Activated naive CD4-positive, alpha-beta T cell treated with anti-CD3 and anti-CD28 coated beads, Interleukin-2, amount 50 U/mL, for 24 hours (primary cell): ENCODE data around the gene ABCA7.

Experiments
- H3K27ac Mint-ChIP-seq: one replicate; pipeline ENCODE4 v1.8.0; 2021; ENCODE audit warnings: mild to moderate bottlenecking, mixed read lengths
- H3K27me3 Mint-ChIP-seq: one replicate; pipeline ENCODE4 v1.8.0; 2021; ENCODE audit warnings: mixed read lengths
- H3K36me3 Mint-ChIP-seq: one replicate; pipeline ENCODE4 v1.8.0; 2021; ENCODE audit warnings: mixed read lengths
- H3K4me1 Mint-ChIP-seq: one replicate; pipeline ENCODE4 v1.8.0; 2021; ENCODE audit warnings: mixed read lengths
- H3K4me3 Mint-ChIP-seq: one replicate; pipeline ENCODE4 v1.8.0; 2021; ENCODE audit warnings: mild to moderate bottlenecking, mixed read lengths
- H3K9me3 Mint-ChIP-seq: one replicate; pipeline ENCODE4 v1.8.0; 2021; ENCODE audit warnings: mixed read lengths

The ABCA7 gene

DNA sequence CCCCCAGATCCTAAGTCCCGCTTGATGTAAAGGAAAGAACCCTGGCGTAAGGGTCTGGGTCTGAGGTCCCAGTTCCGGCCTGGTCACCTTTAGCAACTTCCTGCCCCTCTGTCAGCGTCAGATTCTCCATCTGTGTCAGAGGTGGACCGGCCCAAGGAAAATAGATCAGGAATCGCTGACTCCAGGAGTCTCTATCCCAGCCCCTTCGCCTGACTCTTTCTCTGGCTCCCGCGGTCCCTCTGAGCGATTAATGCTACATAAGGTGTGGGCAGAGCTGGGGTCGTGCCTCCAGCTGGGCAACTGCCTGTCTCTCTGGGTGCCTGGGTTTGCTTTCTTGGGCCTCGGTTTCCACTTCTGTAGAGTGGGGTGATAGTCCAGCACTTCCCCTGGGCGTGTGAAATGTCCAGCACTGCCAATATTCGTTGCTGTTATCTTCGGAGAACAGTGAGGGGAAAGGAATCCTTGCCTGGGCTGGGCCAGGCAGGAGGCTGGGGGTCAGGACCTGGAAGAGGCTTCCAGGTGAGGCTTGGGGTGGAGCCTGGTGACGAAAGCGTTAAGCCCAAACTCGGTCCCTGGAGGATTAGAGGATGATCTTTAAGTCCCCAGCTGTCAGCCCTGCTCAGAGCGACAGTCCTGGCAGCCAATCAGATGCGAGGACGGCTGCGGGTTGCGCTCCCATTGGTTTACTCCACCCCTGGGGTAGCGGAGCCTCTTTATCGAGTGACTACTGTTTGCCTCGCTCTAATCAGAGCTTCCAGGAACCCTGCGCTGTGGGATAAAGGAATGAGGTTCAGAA lies 767 bp downstream of the ABCA7 start:
- Mint-ChIP-seq H3K4me3 (peak overlapping the region; percentile 96), H3K4me1 (peaks cover 40% of the 10 kb centered on the region), H3K27me3 (no peaks in the 10 kb centered on the region), H3K9me3 (no peaks in the 10 kb centered on the region), H3K36me3 (peaks cover 4% of the 10 kb centered on the region), H3K27ac (peak overlapping the region; percentile 56)

DNA sequence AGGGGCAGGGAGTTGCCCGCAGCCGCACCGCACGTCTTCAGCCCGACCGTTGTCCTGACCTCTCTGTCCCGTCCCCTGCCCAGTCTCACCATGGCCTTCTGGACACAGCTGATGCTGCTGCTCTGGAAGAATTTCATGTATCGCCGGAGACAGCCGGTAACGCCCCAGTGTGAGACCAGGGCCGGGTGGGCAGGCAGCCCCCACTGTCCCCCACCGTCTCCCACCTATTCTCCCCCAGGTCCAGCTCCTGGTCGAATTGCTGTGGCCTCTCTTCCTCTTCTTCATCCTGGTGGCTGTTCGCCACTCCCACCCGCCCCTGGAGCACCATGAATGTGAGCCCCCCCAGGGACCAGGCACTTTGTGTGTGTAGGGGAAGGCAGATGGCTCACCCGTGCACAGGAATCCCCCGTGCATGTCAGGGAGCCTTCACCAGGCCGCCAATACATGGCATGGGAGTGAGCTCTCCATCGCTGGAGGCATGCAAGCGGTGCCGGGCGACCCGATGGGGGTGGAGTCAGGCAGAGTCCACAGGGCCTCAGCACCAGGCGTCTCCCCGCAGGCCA lies 1.4 kb downstream of the ABCA7 start:
- no peaks in the 10 kb centered on the region for H3K27me3 Mint-ChIP-seq
- no peaks in the 10 kb centered on the region for H3K9me3 Mint-ChIP-seq
- H3K36me3 Mint-ChIP-seq, result peaks cover 4% of the 10 kb centered on the region
- H3K4me3 Mint-ChIP-seq, result peak overlapping the region; percentile 96
- no peak overlapping the region for H3K27ac Mint-ChIP-seq
- peaks cover 40% of the 10 kb centered on the region for H3K4me1 Mint-ChIP-seq

DNA sequence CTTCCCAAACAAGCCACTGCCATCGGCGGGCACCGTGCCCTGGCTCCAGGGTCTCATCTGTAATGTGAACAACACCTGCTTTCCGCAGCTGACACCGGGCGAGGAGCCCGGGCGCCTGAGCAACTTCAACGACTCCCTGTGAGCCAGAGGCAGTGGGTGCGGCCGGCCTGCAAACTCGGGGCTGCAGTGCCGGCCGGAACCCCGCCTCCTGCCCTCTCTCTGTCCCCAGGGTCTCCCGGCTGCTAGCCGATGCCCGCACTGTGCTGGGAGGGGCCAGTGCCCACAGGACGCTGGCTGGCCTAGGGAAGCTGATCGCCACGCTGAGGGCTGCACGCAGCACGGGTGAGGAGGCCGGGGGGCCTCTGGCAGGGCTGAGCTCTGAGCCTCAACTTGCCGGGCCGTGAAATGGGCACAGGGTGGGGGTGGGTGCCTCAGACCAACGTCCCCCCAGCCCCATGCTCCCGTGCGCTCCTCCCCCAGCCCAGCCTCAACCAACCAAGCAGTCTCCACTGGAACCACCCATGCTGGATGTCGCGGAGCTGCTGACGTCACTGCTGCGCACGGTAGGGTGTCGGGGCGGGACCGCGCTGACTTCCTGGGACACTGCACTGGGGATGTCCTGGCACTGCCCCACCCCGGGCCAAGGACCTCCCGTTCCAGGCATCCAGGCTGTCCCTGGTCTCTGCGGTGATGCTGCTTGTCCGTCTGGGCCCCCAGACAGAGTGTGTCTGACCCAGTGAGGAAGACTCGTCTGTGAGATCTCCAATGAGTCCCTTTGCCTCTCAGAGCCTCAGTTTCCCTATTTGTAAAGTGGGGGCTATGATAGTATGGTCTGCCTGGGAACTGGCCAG lies 2.2 kb downstream of the ABCA7 start:
- Mint-ChIP-seq H3K4me3 (peak overlapping the region; percentile 11), H3K27me3 (no peaks in the 10 kb centered on the region), H3K27ac (no peak overlapping the region), H3K36me3 (peaks cover 2% of the 10 kb centered on the region), H3K4me1 (peaks cover 40% of the 10 kb centered on the region), H3K9me3 (no peaks in the 10 kb centered on the region)

DNA sequence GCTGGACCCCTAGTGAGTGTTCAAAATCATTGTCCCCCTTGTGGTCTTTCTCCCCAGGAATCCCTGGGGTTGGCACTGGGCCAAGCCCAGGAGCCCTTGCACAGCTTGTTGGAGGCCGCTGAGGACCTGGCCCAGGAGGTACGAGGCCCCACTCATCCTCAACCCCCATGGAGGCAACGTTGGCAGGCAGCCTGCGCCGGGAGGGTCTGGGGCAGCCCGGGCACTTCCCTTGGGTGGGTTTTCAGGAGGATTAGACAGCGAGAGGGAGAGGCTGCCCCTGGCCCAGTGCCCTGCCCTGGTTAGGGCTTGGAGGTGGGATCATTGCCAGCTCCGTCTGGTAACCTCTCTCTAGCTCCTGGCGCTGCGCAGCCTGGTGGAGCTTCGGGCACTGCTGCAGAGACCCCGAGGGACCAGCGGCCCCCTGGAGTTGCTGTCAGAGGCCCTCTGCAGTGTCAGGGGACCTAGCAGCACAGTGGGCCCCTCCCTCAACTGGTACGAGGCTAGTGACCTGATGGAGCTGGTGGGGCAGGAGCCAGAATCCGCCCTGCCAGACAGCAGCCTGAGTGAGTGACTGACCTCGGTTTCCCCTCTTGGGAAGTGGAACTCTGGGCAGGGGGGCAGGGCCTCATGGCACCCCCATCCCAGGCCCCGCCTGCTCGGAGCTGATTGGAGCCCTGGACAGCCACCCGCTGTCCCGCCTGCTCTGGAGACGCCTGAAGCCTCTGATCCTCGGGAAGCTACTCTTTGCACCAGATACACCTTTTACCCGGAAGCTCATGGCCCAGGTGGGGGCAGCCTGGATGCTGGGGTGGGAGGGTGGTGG lies 3.0 kb downstream of the ABCA7 start:
- no peaks in the 10 kb centered on the region for H3K27me3 Mint-ChIP-seq
- peaks cover 33% of the 10 kb centered on the region for H3K4me1 Mint-ChIP-seq
- no peaks in the 10 kb centered on the region for H3K9me3 Mint-ChIP-seq
- H3K4me3 Mint-ChIP-seq, result peak overlapping the region; percentile 11
- no peaks in the 10 kb centered on the region for H3K36me3 Mint-ChIP-seq
- H3K27ac Mint-ChIP-seq, result no peak overlapping the region

GRCh38 chr19:1045247-1045603 lies 5.3 kb downstream of the ABCA7 start:
- Mint-ChIP-seq H3K4me1 (peaks cover 12% of the 10 kb centered on the region), H3K36me3 (no peaks in the 10 kb centered on the region), H3K27me3 (no peaks in the 10 kb centered on the region), H3K4me3 (no peak overlapping the region), H3K9me3 (no peaks in the 10 kb centered on the region), H3K27ac (peak overlapping the region; percentile 35)

DNA sequence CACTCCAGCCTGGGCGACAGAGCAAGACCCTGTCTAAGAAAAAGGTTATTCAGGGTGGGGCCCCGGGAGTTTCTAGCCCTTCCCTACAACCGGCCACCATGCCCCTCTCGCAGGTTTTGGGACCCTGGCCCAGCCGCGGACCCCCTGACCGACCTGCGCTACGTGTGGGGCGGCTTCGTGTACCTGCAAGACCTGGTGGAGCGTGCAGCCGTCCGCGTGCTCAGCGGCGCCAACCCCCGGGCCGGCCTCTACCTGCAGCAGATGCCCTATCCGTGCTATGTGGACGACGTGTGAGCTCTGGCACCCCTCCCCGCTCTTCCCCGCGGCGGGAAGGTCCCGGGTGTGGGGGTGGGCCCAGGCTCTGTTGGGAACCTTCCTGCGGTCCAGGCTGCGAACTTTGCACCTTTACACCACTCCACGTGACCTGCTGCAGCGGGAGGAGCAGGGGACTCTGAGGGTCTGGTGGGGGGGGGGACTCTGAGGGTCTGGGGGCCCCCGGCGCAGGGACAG lies 6.3 kb downstream of the ABCA7 start:
- peaks cover 6% of the 10 kb centered on the region for H3K4me1 Mint-ChIP-seq
- no peaks in the 10 kb centered on the region for H3K27me3 Mint-ChIP-seq
- H3K27ac Mint-ChIP-seq, result no peak overlapping the region
- H3K36me3 Mint-ChIP-seq, result no peaks in the 10 kb centered on the region
- H3K4me3 Mint-ChIP-seq, result no peak overlapping the region
- no peaks in the 10 kb centered on the region for H3K9me3 Mint-ChIP-seq

- Mint-ChIP-seq H3K4me3 (no peak overlapping the region), H3K4me1 (peaks cover 7% of the 10 kb centered on the region), H3K27me3 (no peaks in the 10 kb centered on the region), H3K27ac (no peak overlapping the region), H3K9me3 (no peaks in the 10 kb centered on the region), H3K36me3 (no peaks in the 10 kb centered on the region)
Observed at GRCh38 chr19:1046836-1047695, 7.2 kb downstream of the ABCA7 start.

DNA sequence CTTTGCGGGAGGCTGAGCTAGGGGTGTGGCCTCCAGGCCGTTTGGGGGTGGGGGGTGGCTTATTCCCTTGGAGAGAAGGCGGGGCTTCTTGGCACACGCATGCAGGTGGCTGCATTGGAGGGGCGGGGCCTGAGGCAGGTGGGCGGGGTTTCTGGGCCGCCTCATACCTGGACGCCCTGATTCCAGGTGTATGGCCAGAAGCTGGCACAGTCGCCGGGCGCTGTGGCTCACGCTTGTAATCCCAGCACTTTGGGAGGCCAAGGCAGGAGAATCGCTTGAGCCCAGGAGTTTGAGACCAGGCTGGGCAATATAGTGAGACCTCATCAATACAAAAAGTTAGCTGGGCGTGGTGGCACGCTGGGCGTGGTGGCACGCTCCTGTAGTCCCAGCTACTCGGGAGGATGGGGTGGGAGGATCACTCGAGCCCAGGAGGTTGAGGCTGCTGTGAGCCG lies 7.8 kb downstream of the ABCA7 start:
- no peaks in the 10 kb centered on the region for H3K36me3 Mint-ChIP-seq
- H3K27me3 Mint-ChIP-seq, result no peaks in the 10 kb centered on the region
- H3K9me3 Mint-ChIP-seq, result no peaks in the 10 kb centered on the region
- peaks cover 9% of the 10 kb centered on the region for H3K4me1 Mint-ChIP-seq
- no peak overlapping the region for H3K4me3 Mint-ChIP-seq
- no peak overlapping the region for H3K27ac Mint-ChIP-seq

DNA sequence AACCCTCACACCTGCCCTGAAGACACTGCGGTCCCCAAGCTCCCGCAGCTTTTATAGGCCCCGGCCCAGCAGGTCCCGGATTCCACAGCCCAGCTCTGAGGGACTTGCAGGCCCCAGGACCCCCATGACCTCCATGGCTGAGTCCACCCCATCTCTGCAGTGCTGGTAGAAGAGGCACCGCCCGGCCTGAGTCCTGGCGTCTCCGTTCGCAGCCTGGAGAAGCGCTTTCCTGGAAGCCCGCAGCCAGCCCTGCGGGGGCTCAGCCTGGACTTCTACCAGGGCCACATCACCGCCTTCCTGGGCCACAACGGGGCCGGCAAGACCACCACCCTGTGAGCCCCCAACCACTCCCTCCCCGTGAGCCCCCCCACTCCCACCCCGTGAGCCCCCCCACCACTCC lies 9.2 kb downstream of the ABCA7 start:
- Mint-ChIP-seq H3K4me3 (no peak overlapping the region), H3K4me1 (peaks cover 11% of the 10 kb centered on the region), H3K27ac (no peak overlapping the region), H3K9me3 (no peaks in the 10 kb centered on the region), H3K27me3 (no peaks in the 10 kb centered on the region), H3K36me3 (no peaks in the 10 kb centered on the region)

- Mint-ChIP-seq H3K4me3 (no peak overlapping the region), H3K27ac (no peak overlapping the region), H3K4me1 (peaks cover 11% of the 10 kb centered on the region), H3K9me3 (no peaks in the 10 kb centered on the region), H3K27me3 (no peaks in the 10 kb centered on the region), H3K36me3 (no peaks in the 10 kb centered on the region)
Observed at GRCh38 chr19:1049800-1050199, 9.9 kb downstream of the ABCA7 start.

- Mint-ChIP-seq H3K27ac (no peak overlapping the region), H3K27me3 (no peaks in the 10 kb centered on the region)
Observed at GRCh38 chr19:1050989-1051788, 11.3 kb downstream of the ABCA7 start.

GRCh38 chr19:1051791-1052190 lies 11.9 kb downstream of the ABCA7 start:
- Mint-ChIP-seq H3K36me3 (peaks cover 5% of the 10 kb centered on the region), H3K4me3 (no peak overlapping the region), H3K9me3 (no peaks in the 10 kb centered on the region), H3K27me3 (no peaks in the 10 kb centered on the region), H3K27ac (no peak overlapping the region), H3K4me1 (peaks cover 14% of the 10 kb centered on the region)

More at GRCh38 chr19:1050989-1051788, 11.3 kb downstream of the ABCA7 start:
- H3K4me1 Mint-ChIP-seq, result peaks cover 9% of the 10 kb centered on the region
- H3K36me3 Mint-ChIP-seq, result no peaks in the 10 kb centered on the region
- no peak overlapping the region for H3K4me3 Mint-ChIP-seq
- no peaks in the 10 kb centered on the region for H3K9me3 Mint-ChIP-seq

DNA sequence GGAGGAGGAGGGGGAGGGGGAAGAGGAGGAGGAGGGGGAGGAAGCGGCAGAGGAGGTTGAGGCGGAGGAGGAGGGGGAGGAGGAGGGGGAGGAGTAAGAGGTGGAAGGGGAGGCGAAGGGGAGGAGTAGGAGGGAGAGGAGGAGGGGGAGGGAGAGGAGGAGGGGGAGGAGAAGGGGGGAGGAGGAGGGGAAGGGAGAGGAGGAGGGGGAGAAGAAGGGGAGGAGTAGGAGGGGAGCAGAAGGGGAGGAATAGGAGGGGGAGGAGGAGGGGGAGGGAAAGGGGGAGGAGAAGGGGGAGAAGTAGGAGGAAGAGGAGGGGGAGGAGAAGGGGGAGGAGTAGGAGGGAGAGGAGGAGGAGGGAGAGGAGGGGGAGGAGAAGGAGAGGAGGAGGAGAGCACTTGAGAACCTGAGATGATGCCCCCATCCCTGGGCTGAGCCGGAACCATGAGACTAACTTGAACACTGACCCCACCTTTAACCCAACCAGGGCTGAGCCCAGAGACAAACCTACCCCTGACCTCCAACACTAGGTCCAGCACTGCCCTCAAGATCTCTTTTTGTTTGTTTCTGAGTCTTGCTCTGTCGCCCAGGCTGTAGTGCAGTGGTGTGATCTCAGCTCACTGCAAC lies 12.6 kb downstream of the ABCA7 start:
- Mint-ChIP-seq H3K4me1 (peaks cover 20% of the 10 kb centered on the region), H3K9me3 (no peaks in the 10 kb centered on the region), H3K36me3 (peaks cover 8% of the 10 kb centered on the region), H3K27me3 (no peaks in the 10 kb centered on the region), H3K27ac (no peak overlapping the region), H3K4me3 (no peak overlapping the region)
